HG03442 (cell line): ENCODE results near the gene CAMTA1.

Experiments
- ATAC-seq: cut with Tn5 transposase; IDR thresholded peaks from one replicate; pipeline ENCODE4 v1.9.1; 2021; ENCODE audit warnings: mild to moderate bottlenecking, moderate library complexity; ENCODE audit not compliant: unreplicated experiment

The CAMTA1 gene

GRCh38 chr1:7509598-7509997 is 724.3 kb downstream of the CAMTA1 start:
- ATAC-seq, result no peak

GRCh38 chr1:7510389-7510931 is 725.2 kb downstream of the CAMTA1 start:
- ATAC-seq, result no peak

DNA sequence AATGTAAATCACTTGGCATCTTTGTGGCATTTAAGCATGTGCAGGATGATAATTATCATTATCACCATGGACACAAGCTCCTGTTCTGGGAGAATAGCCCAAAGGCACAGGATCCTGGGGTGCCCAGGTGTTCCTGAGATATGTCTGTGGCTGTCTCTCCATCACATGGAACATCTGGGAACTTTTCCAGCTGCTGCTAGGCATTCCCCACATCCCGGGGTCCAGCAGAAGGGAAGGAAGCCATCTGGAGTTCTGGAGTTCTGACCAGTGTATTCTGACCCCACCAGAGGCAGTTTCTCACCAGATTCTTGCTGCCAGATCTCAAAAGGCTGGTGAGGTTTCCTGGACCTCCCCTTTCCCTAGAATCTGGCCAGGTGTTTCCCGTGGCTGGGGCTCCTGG is 726.1 kb downstream of the CAMTA1 start:
- no peak for ATAC-seq

DNA sequence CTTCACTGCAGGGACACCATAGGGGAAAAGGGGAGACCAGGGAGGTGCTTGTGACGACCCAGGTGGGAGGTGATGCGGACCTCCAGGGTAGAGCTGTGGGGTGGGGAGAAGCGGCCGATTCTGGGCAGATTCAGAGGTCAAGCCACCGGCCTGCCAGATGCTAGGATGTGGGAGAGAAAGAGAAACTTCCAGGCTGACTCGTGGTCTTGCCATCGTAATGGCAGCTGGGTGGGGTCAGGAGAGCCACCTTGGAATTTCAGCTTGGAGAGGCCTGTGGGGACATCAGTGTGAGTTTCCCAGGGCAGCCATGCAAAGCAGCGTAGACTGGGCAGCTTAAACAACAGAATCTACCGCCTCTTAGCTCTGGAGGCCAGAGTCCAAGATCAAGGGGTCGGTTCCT is 727.8 kb downstream of the CAMTA1 start:
- no peak for ATAC-seq

- ATAC-seq, result no peak
Measured at GRCh38 chr1:7515175-7515574, 729.9 kb downstream of the CAMTA1 start.

DNA sequence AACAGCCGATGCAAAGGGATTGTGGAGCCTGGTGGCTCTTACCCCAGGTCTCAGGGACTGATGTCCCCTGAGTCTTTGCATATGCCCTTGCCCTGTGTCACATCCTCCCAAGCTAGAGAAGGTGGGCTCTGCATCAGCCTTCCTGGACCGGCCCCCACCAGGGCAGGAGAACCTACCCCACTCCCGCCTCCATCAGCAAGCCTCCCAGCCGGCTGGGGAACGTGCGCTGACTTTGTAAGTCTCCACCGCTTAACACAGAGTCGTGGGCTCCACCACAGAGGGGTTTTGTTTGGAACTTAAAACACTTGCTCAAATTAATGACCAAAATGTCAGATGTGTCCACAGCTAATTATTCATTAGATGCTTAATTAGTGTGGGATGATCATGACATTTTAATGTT is 730.6 kb downstream of the CAMTA1 start:
- no peak for ATAC-seq

- no peak for ATAC-seq
Measured at GRCh38 chr1:7516341-7516740, 731.1 kb downstream of the CAMTA1 start.

DNA sequence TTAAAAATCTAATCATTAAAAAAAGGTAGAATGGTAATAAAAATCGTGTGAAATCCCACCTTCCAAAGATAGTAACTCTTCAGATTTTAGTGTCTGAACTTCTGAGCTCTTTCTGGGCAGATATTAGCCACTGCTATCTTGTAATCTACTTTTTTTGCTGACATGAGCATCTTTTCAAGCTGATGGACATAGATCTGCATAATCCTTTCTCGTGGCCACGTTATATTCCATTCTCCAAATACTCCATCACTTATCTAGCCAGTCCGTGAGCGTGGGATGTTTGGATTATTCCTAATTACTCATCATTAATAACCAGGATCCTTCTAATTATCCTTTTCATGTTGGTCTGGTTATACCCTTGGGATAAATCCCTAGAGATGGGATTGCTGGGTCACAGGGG is 731.7 kb downstream of the CAMTA1 start:
- no peak for ATAC-seq

- no peak for ATAC-seq
Measured at GRCh38 chr1:7517611-7518330, 732.5 kb downstream of the CAMTA1 start.

GRCh38 chr1:7518411-7518810 is 733.2 kb downstream of the CAMTA1 start:
- no peak for ATAC-seq

DNA sequence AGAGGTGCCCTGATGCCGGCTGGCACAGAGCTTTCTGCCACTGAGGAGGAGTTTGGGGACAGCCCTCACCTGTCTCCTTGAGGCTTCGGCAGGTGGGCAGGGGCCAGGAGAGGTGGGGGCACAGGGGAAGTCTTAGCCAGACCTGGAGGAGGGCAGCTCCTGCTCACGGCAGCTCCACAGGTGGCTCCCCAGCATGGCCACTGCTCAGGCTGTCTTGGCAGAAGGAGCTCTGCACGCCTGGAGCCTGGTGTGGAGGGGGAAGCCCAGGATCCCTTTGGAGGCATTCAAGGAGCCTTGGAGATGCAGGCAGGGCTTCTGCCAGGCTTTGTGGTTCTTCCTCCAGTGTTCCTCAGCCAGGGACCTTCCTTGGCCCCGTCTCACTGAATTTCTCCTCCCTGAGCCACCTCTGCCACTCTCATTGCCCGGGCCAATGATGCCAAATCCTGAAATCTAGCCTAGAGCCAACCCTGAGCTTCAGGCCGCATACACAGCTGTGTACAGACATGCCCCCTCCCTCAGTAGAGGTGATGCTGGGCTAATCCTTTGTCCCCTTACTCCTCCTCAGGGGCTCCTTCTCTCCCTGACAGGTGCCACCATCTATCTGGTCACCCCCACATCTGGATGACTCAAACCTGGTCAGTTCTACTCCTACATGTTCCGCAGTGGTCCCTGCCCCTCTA is 734.1 kb downstream of the CAMTA1 start:
- ATAC-seq, result no peak

GRCh38 chr1:7519861-7520395 is 734.7 kb downstream of the CAMTA1 start:
- no peak for ATAC-seq

- ATAC-seq, result no peak
Measured at GRCh38 chr1:7520496-7520895, 735.2 kb downstream of the CAMTA1 start.

DNA sequence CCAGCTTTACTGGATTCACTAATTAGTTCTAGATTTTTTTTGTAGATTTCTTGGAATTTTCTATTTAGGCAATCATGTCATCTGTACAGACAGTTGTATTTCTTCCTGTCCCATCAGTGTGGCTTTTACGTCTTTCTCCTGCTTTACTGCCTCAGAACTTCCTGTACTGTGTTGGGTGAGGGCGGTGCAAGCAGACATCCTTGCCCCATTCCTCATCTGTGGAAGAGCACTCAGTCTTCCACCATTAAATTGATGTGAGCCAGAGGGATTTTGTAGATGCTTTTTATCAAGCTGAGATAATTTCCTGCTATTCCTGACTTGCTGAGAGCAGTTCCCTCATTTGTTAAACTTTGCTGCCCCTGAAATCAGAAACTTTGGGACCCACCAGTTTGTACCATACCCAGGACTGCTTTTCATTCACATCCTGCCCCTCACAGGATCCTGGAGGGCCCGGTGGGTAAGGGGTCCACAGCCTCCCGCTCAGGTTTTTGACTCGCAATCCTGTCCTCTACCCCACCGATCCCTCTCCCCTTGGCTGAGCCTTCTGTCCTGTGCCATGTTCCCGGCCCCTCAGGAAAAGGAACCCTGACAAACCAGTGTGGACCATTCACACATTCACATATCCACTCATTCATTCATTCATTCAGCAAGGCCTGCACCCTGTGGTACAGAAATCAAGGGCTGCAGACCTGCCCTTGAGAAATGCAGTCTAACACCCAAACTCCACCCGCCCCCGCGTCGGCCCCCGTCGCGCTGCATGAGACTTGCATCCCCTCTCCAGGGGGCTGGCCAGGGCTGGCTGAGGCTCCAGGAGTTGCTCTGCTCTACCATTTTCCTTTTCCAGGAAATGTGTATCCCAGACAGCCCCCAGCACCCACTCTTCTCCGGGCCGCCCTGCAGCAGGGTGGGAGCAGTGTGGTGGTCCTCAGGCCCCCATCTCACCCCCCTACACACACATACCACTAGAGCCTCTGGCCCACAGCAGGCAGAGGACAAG is 739.4 kb downstream of the CAMTA1 start:
- no peak for ATAC-seq

GRCh38 chr1:7525338-7526063 is 740.2 kb downstream of the CAMTA1 start:
- ATAC-seq, result no peak

DNA sequence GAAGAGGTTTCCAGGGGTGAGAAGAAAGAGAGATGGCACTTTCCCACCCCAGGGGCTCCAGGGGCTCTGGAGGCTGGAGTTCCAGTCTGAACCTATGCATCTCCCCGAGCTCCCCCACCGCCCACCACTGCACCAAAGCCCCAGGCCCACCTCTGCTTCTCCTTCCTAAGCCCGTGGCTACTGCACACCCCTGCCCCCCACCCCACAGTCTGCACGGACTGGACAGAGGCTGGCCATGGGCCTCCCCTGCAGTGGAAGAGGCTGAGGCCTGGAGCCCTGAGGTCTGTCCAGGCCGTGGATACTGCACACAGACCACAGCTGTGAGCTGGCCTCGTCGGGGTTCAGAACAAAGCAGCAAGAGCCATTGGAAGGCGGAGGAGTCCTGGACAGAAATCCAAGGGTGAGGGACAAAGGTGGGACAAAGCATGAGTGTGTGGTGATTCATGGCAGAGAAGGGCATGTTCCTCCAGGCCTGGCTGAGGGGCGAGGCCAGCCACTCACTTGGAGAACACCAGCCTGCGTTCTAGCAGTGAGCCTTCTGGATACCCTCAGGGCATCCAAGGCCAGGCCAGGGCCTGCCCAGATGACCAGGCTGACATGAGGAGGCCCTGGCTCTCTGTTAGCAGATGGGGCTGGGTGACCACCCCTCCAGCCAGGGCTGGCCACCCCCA is 741.1 kb downstream of the CAMTA1 start:
- ATAC-seq, result no peak

GRCh38 chr1:7526867-7527732 is 741.8 kb downstream of the CAMTA1 start:
- no peak for ATAC-seq

GRCh38 chr1:7527733-7528045 is 742.4 kb downstream of the CAMTA1 start:
- no peak for ATAC-seq
